Right lobe of liver (tissue), 6 donors: ENCODE results near the gene SPPL3. TPM values are rescaled to one million over a fixed set of nuclear protein-coding genes. Genes with fewer than 3 reads are reported as not detected.
"Not testable (repeated sequence)": the region's sequence is repeated elsewhere in the genome, so short reads cannot be mapped to it uniquely, and the experiment has no call there.

Source experiments
- ATAC-seq, 4 donors: fragments of 200-7000 bp; cut with Tn5 transposase; one replicate each; pipeline ENCODE4 v1.9.1; 2020; ENCODE audit warnings: mild to moderate bottlenecking in 4 of 4, moderate library complexity in 4 of 4
- DNase-seq, 3 donors: peaks; one replicate each; pipeline ENCODE4 v3.0.0-alpha.2; 2020
- H3K27ac ChIP-seq, 3 donors: fragments of 200-600 bp; one replicate each; pipeline ENCODE4 v1.8.0; 2022
- H3K27me3 ChIP-seq, 2 donors: fragments of 200-600 bp; one replicate each; pipeline ENCODE4 v1.8.0; 2022
- H3K36me3 ChIP-seq, 4 donors: fragments of 200-600 bp; sonication (generic) in 1 of 4; one replicate each; pipeline versions ENCODE4 v1.5.1 to v1.8.0; 2017 to 2022; ENCODE audit warnings: control low read depth in 1 of 4
- H3K4me1 ChIP-seq, 4 donors: fragments of 200-600 bp; sonication (generic) in 1 of 4; one replicate each; pipeline versions ENCODE4 v1.5.1 to v1.8.0; 2017 to 2022; ENCODE audit warnings: control low read depth in 1 of 4
- H3K4me3 ChIP-seq, 3 donors: fragments of 200-600 bp; one replicate each; pipeline ENCODE4 v1.8.0; 2022
- H3K9me3 ChIP-seq, 4 donors: fragments of 200-600 bp; sonication (generic) in 1 of 4; one replicate each; pipeline versions ENCODE4 v1.5.1 to v1.8.0; 2017 to 2022; ENCODE audit warnings: control low read depth in 1 of 4
- POLR2A ChIP-seq: fragments of 450-650 bp; IDR thresholded peaks from one replicate; pipeline ENCODE4 v1.6.1; 2017; ENCODE audit warnings: antibody characterized with exemption, mild to moderate bottlenecking
- WGBS: methylation state at CpG from one replicate; pipeline ENCODE4 v1.1.6; 2018; ENCODE audit warnings: low coverage, low lambda C conversion rate; ENCODE audit not compliant: insufficient coverage; ENCODE audit errors: missing lambda C conversion rate; 5-methylcytosine and 5-hydroxymethylcytosine counted together
- intact Hi-C, 2 donors: fragments of 100-400 bp; cut with DNase I; formaldehyde crosslinking; loops; one replicate each; pipeline versions ENCODE4 v1.11.2 to v1.14.1; 2022
- long read RNA-seq: library from polyadenylated mRNA; unstranded; transcript quantifications from one replicate; pipeline ENCODE4 v2.0.0, GENCODE V29; 2019
- total RNA-seq, 6 experiments: library from RNA; depleted of rRNA in 2 of 6; stranded (reverse); fragments of >200 nt in 2 of 6; fragmentation: NEBNext Ultra II Directional in 3 of 6; extraction: Animal tissue kit (Norgen Biotek cat#: 25700) in 3 of 6; gene quantifications; one replicate each; pipeline versions ENCODE4 v1.1.0 to v1.2.4, GENCODE V29; 2016 to 2023
- TF ChIP-seq, protein P1 (sequence below), 4 donors: fragments of 200-600 bp in 3 of 4; fragments of 450-650 bp in 1 of 4; IDR thresholded peaks; one replicate each; pipeline versions ENCODE4 v1.5.1 to v1.8.0; 2016 to 2022; ENCODE audit warnings: antibody characterized with exemption in 4 of 4, mild to moderate bottlenecking in 2 of 4
- donor health status: DM: no; HTN: yes; CAD: no.
- donor health status: DM: no; HTN: no; CAD: no.
- donor health status: DM: no; HTN: no; CAD: no.
- donor health status: DM: no; HTN: yes; CAD: no.
- donor health status: DM: no; HTN: yes; CAD: no.

Gene SPPL3
- total RNA-seq = 10 to 100 TPM; 10.7 to 26.6 (median 16.9) TPM
- long read RNA-seq = 0 reads

DNA sequence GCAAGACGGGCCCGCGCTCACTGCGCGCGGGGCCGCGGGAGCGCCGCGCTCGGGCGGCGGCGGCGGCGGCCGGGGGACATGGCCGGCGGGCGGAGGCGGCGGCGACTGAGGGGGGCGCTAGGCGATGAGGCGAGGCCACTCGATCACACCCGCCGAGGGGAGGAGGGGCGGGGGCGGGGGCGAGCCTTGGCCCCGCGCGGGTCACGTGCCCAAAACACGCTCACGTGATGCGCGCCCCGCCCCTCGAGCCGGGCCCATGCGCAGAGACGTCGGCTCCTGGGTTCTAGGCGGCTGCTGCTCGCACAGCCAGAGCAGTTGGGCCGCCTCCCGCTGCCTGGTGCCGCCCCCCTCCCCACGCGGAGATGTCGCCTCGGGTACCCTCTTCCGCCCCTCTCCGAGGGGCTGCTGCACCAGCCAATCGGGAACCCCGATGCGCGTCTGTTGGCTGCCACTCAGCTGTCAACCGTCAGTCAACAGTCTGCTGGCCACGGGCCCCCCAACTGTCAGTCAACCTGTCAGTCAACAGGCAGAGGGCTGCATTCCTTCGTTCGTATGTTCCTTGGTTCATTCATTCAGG, at the start of gene SPPL3:
Gene SPPL3 (minus strand): TSS at position 162 of the 577 bp plus-strand sequence. CDS start 491 bp downstream, outside the sequence.
- WGBS = 12% methylated on average over 3 of the region's 66 CpGs
- ATAC-seq (peak; percentile 91 to 93 (median 92)), DNase-seq (peak; percentile 94 to 96 (median 96))
- intact Hi-C loops = no loop called here
- H3K4me3 ChIP-seq = peak within 1 kb of the TSS; percentile 77 to 95 (median 82)
- no peaks in the 10 kb centered on the region for H3K36me3 ChIP-seq
- no peaks in the 10 kb centered on the region for H3K9me3 ChIP-seq
- TF ChIP-seq POLR2A = peak; percentile 62
- TF ChIP-seq, protein P1, sequence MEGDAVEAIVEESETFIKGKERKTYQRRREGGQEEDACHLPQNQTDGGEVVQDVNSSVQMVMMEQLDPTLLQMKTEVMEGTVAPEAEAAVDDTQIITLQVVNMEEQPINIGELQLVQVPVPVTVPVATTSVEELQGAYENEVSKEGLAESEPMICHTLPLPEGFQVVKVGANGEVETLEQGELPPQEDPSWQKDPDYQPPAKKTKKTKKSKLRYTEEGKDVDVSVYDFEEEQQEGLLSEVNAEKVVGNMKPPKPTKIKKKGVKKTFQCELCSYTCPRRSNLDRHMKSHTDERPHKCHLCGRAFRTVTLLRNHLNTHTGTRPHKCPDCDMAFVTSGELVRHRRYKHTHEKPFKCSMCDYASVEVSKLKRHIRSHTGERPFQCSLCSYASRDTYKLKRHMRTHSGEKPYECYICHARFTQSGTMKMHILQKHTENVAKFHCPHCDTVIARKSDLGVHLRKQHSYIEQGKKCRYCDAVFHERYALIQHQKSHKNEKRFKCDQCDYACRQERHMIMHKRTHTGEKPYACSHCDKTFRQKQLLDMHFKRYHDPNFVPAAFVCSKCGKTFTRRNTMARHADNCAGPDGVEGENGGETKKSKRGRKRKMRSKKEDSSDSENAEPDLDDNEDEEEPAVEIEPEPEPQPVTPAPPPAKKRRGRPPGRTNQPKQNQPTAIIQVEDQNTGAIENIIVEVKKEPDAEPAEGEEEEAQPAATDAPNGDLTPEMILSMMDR (IDR thresholded peaks at IDR 0.05) = peak in 1 of 4 donors; percentile 40
- peak within 1 kb of the TSS; percentile 70 to 89 (median 79) for H3K27ac ChIP-seq
- H3K4me1 ChIP-seq = peaks cover 0 to 13% (median 0%) of the 10 kb centered on the region in 4 donors
- H3K27me3 ChIP-seq = no peaks in the 10 kb centered on the region

DNA sequence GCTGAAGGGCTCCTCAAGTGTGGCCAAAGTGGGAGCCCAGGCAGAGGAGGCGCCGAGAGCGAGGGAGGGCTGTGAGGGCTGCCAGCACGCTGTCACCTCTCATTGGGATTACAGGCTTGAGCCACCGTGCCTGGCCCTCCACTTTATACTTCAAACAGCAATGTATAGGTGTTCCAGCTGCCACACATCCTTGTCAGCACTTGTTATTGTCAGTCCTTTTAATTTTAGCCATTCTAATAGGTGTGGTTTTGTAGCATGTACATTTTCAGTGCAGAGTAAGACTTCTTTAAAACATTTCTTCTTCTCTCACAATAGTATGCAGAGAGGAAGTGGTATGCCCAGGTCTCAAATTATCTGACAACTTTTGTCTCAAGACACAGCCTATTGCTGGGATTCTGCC, 46.6 kb upstream of the SPPL3 start:
- no peaks in the 10 kb centered on the region for H3K27me3 ChIP-seq
- no peaks in the 10 kb centered on the region for H3K36me3 ChIP-seq
- DNase-seq = no peak
- no peak for TF ChIP-seq POLR2A
- TF ChIP-seq, protein P1 (IDR thresholded peaks at IDR 0.05) = no peak
- intact Hi-C loops = no loop called here
- no peak overlapping the region for H3K27ac ChIP-seq
- no peak for ATAC-seq
- H3K4me3 ChIP-seq = no peak overlapping the region
- WGBS = 80% methylated on average over 1 of the region's 5 CpGs
- H3K9me3 ChIP-seq = no peaks in the 10 kb centered on the region
- no peaks in the 10 kb centered on the region for H3K4me1 ChIP-seq

GRCh38 chr12:120950260-120950799, 46.2 kb upstream of the SPPL3 start:
- ATAC-seq, H3K27ac ChIP-seq, H3K4me1 ChIP-seq, H3K4me3 ChIP-seq, H3K27me3 ChIP-seq, H3K9me3 ChIP-seq, intact Hi-C loops, DNase-seq, H3K36me3 ChIP-seq: not testable (repeated sequence)
- WGBS = 100% methylated on average over 8 of the region's 31 CpGs

- ATAC-seq, H3K4me3 ChIP-seq, H3K27me3 ChIP-seq, H3K9me3 ChIP-seq, H3K36me3 ChIP-seq, DNase-seq, H3K4me1 ChIP-seq, H3K27ac ChIP-seq: not testable (repeated sequence)
- WGBS = 83% methylated on average over 6 of the region's 6 CpGs
- intact Hi-C loops = loop anchor here in 1 of 2 donors (5.0 kb wide), 1 partner anchor 62 kb away; no protein-coding TSS in a partner anchor
Observed at GRCh38 chr12:120945516-120945915, 41.4 kb upstream of the SPPL3 start.

DNA sequence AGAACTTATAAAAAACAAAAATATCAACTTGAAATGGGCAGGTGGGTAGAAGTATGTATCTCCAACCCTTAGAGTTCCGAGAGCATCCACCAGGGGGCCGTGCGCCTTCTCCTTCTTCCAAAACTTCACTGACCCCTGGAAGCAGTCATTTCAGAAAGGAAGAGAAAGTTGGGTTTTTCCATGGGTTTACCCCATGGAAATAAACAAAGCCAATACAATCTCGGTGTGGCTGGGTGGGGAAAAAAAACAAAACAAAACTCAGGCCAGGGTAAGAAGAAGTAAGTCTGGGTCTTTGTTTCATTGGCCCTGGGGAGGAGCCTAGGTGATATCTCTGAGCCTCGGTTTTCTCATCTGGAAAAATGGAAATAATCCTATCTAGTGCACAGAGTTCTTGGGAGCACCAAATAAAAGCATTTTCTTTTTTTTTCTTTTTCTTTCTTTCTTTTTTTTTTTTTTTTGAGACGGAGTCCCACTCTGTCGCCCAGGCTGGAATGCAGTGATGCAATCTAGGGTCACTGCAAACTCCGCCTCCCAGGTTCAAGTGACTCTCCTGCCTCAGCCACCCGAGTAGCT, 40.6 kb upstream of the SPPL3 start:
- Histone ChIP-seq H3K4me1 (no peaks in the 10 kb centered on the region), H3K9me3 (no peaks in the 10 kb centered on the region), H3K36me3 (no peaks in the 10 kb centered on the region), H3K27me3 (no peaks in the 10 kb centered on the region), H3K4me3 (no peak overlapping the region), H3K27ac (no peak overlapping the region)
- peak; percentile 80 to 88 (median 84) for ATAC-seq
- intact Hi-C loops = loop anchor here in 1 of 2 donors (5.0 kb wide), 1 partner anchor 63 kb away; no protein-coding TSS in a partner anchor
- 20% methylated on average over 9 of the region's 9 CpGs for WGBS
- TF ChIP-seq, protein P1 (IDR thresholded peaks at IDR 0.05) = peak; percentile 72 to 81 (median 74)
- TF ChIP-seq POLR2A = no peak
- DNase-seq = peak in 2 of 3 donors; percentile 62 to 64
